Smooth muscle cell of the pulmonary artery (primary cell): Measurements from ENCODE around the gene CAVIN2. TPM values are rescaled to one million over a fixed set of nuclear protein-coding genes. Genes with fewer than 3 reads are reported as not detected.

ENCODE experiments used
- total RNA-seq: library from RNA; depleted of rRNA; stranded (reverse); fragments of >200 nt; gene quantifications from 2 replicates; pipeline ENCODE4 v1.2.3, GENCODE V29; 2014

The CAVIN2 gene
- 10.9 and 26.8 TPM in 2 replicates for total RNA-seq

GRCh38 chr2:191846515-191847476 lies at the start of gene CAVIN2:
CAVIN2 (minus strand) TSS chr2:191847088; CDS start chr2:191846925, 163 bp downstream.

Other genes starting within 250 kb of the CAVIN2 start
- 67.6 and 72.7 TPM in 2 replicates for gene NABP1, start 169.0 kb downstream of the CAVIN2 start, total RNA-seq